ENCODE measurements around the gene FAM170B. TPM values are rescaled to one million over a fixed set of nuclear protein-coding genes. Genes with fewer than 3 reads are reported as not detected.

Gene FAM170B
- total RNA-seq, 2 donors from 2014 or later = not detected

GRCh38 chr10:49139028-49139845 is 5.4 kb upstream of the FAM170B start:
- peaks cover 2% of the 10 kb centered on the region for H3K36me3 Mint-ChIP-seq (ENCODE audit: low read depth)
- ATAC-seq = no peak
- H3K27ac Mint-ChIP-seq = no peak overlapping the region
- no peak for DNase-seq
- H3K9me3 ChIP-seq (ENCODE audit: control insufficient read depth, low read length, poor library complexity, severe bottlenecking) = no peaks in the 10 kb centered on the region
- H3K27me3 Mint-ChIP-seq = peaks cover 10% of the 10 kb centered on the region
- no peak overlapping the region for H3K4me3 Mint-ChIP-seq
- H3K4me1 Mint-ChIP-seq = peaks cover 7% of the 10 kb centered on the region

DNA sequence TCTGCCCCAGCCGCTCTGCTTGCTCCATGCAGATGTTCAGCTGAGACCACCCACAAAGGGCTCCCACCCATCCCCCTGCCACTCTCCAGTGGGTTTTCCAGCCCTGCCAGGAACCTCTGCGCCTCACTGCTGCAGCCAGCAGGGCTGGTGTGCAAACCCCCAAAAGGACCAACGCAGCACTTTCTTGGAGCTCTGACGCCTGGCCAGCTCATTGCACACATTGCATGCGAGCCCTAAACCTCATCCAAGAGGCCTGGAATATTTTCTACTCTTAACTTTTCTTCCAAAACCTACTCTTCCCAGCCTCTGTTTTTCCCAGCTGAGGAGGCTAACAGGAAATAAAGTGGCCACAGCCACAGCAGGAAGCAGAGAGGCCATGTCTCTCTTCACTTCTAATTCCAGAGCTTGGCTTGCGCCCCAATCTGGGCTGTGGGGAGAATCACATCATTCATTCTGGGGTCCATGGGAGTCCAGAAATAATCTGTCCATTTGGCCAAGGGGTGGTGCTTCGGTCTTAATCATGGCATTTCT is 4.6 kb upstream of the FAM170B start:
- peaks cover 2% of the 10 kb centered on the region for H3K36me3 Mint-ChIP-seq (ENCODE audit: low read depth)
- H3K4me3 Mint-ChIP-seq = no peak overlapping the region
- ATAC-seq = no peak
- no peak for DNase-seq
- peaks cover 15% of the 10 kb centered on the region for H3K27me3 Mint-ChIP-seq
- H3K4me1 Mint-ChIP-seq = peaks cover 7% of the 10 kb centered on the region
- H3K27ac Mint-ChIP-seq = no peak overlapping the region
- H3K9me3 ChIP-seq (ENCODE audit: control insufficient read depth, low read length, poor library complexity, severe bottlenecking) = no peaks in the 10 kb centered on the region

- no peaks in the 10 kb centered on the region for H3K9me3 ChIP-seq (ENCODE audit: control insufficient read depth, low read length, poor library complexity, severe bottlenecking)
- H3K36me3 Mint-ChIP-seq (ENCODE audit: low read depth) = peaks cover 2% of the 10 kb centered on the region
- peaks cover 7% of the 10 kb centered on the region for H3K4me1 Mint-ChIP-seq
- H3K4me3 Mint-ChIP-seq = no peak overlapping the region
- no peak for DNase-seq
- H3K27me3 Mint-ChIP-seq = peaks cover 15% of the 10 kb centered on the region
- no peak for ATAC-seq
- no peak overlapping the region for H3K27ac Mint-ChIP-seq
Measured at GRCh38 chr10:49136525-49136924, 2.7 kb upstream of the FAM170B start.

DNA sequence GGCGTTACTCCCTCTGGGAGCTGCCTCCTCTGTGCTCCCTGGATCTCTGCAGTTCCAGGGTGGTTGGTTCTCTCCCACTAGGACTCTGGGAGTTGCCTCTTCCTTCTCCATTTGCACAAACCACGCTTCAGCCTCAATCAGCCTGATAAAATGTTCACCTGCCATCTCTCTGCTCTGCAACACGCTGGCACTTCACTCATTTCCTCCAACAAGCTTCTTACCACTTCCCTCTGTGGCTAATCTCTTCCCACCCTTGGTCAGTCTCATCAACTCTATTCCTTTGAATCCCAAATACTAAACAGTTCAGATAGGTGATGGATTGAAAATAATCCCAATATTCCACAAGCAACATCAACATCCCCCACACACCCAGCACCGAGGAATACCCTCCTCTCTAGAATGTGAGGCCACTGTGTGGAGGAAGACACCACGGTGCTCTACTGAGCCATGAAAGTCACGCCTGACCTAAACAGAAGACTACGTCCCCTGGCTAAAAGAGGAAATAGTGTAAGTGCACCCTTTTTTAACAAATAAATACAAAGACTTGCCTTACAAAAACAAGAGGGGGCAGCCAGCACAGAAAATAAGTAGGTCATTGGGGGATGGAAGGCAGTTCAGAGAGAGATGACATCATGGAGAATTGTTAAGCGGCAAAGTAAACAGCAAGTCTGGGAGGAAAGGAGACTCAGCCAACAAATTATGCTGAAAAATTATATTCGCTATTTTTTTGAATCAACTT is 1.9 kb upstream of the FAM170B start:
- no peak overlapping the region for H3K27ac Mint-ChIP-seq
- H3K9me3 ChIP-seq (ENCODE audit: control insufficient read depth, low read length, poor library complexity, severe bottlenecking) = no peaks in the 10 kb centered on the region
- H3K27me3 Mint-ChIP-seq = peaks cover 14% of the 10 kb centered on the region
- peak overlapping the region; percentile 5 for H3K4me3 Mint-ChIP-seq
- H3K36me3 Mint-ChIP-seq (ENCODE audit: low read depth) = peaks cover 2% of the 10 kb centered on the region
- DNase-seq (no peak), ATAC-seq (peak; percentile 62)
- peaks cover 7% of the 10 kb centered on the region for H3K4me1 Mint-ChIP-seq

DNA sequence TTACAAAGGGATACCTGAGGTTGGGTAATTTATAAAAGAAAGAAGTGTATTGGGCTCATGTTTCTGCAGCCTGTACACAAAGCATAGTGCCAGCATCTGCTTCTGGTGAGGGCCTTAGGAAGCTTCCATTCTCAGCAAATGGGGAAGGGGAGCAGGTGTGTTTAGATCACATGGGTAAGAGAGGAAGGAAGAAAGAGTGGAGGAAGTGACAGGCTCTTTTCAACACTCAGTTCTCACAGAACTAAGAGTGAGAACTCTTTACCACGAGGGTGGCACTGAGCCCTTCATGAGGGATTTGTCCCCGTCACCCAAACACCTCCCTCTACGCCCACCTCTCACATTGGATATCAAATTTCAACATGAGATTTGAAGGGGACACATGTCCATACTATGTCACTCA is 506 bp upstream of the FAM170B start:
- Mint-ChIP-seq H3K36me3 (ENCODE audit: low read depth) (peaks cover 2% of the 10 kb centered on the region), H3K27me3 (peaks cover 11% of the 10 kb centered on the region), H3K4me3 (no peak overlapping the region), H3K27ac (no peak overlapping the region), H3K4me1 (peaks cover 7% of the 10 kb centered on the region)
- H3K9me3 ChIP-seq (ENCODE audit: control insufficient read depth, low read length, poor library complexity, severe bottlenecking) = no peaks in the 10 kb centered on the region
- DNase-seq = no peak
- no peak for ATAC-seq

DNA sequence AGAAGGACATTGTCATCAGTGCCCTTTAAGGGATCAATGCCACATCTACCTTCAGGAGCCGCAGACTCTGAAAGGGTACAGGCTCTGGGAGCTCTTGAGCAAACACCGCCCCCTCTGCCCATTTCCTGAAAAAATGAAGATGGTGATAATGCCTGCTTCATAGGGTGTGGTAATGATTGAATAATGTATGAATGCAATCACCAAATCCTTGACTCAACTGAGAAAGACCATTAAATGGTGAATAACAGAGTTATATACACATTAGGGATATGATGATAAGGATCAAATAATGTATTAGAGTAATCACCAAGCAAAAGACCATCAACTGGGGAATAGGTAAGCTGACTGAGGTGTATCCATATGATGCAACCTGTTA is 1.5 kb downstream of the FAM170B start:
- no peak overlapping the region for H3K4me3 Mint-ChIP-seq
- DNase-seq = no peak
- peaks cover 11% of the 10 kb centered on the region for H3K27me3 Mint-ChIP-seq
- no peaks in the 10 kb centered on the region for H3K9me3 ChIP-seq (ENCODE audit: control insufficient read depth, low read length, poor library complexity, severe bottlenecking)
- H3K4me1 Mint-ChIP-seq = peaks cover 7% of the 10 kb centered on the region
- ATAC-seq = no peak
- no peak overlapping the region for H3K27ac Mint-ChIP-seq
- peaks cover 1% of the 10 kb centered on the region for H3K36me3 Mint-ChIP-seq (ENCODE audit: low read depth)

DNA sequence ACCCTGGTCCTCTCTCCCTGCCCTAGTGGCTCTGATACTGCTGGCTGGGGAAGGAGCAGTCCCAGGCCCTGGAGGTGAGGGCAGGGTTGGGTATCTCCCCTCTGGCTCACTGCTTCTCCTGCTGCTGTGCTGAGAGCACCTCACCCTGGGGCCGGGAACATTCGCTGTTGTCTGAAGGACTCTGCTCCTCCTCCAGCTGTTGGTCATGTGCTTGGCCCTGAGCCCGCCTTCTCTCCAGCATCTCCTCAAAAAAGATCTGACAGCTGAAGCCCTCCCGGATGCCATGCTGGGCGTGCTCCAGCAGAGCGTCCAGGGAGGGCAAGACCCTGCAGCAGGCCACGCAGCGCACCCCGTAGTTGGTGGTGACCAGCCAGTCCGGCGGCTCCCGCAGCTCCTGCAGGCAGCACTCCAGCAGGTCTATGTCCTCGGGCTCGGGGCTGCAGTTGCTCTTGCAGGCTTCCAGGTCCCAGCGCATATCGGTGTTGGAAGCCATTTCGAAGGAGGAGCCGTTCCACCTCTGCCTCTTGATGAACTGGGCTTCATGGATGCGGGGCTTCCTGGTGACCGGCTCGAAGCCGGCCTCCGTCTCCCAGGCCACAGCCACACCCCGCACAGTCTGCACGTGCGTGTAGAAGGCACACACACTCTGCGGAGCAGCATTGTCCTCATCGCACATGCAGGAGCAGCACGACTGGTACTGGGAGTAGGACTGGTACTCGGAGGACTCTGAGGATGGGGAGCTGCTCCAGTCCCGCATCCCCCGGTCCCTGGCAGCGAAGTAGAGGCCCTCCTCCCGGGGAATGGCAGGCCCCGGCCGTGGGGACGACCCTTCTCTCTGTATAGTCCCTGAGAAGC is 2.1 kb downstream of the FAM170B start:
- no peak for DNase-seq
- Mint-ChIP-seq H3K4me1 (peaks cover 7% of the 10 kb centered on the region), H3K36me3 (ENCODE audit: low read depth) (no peaks in the 10 kb centered on the region), H3K27ac (no peak overlapping the region), H3K27me3 (peaks cover 11% of the 10 kb centered on the region), H3K4me3 (no peak overlapping the region)
- ATAC-seq = no peak
- no peaks in the 10 kb centered on the region for H3K9me3 ChIP-seq (ENCODE audit: control insufficient read depth, low read length, poor library complexity, severe bottlenecking)

GRCh38 chr10:49129376-49129775 is 4.4 kb downstream of the FAM170B start:
- Mint-ChIP-seq H3K4me1 (no peaks in the 10 kb centered on the region), H3K36me3 (ENCODE audit: low read depth) (no peaks in the 10 kb centered on the region), H3K27me3 (peaks cover 7% of the 10 kb centered on the region), H3K4me3 (no peak overlapping the region), H3K27ac (no peak overlapping the region)
- peaks cover 3% of the 10 kb centered on the region for H3K9me3 ChIP-seq (ENCODE audit: control insufficient read depth, low read length, poor library complexity, severe bottlenecking)
- DNase-seq (no peak), ATAC-seq (no peak)

- ATAC-seq (no peak), DNase-seq (no peak)
- no peak overlapping the region for H3K4me3 Mint-ChIP-seq
Measured at GRCh38 chr10:49128854-49129253, 5.0 kb downstream of the FAM170B start.

DNA sequence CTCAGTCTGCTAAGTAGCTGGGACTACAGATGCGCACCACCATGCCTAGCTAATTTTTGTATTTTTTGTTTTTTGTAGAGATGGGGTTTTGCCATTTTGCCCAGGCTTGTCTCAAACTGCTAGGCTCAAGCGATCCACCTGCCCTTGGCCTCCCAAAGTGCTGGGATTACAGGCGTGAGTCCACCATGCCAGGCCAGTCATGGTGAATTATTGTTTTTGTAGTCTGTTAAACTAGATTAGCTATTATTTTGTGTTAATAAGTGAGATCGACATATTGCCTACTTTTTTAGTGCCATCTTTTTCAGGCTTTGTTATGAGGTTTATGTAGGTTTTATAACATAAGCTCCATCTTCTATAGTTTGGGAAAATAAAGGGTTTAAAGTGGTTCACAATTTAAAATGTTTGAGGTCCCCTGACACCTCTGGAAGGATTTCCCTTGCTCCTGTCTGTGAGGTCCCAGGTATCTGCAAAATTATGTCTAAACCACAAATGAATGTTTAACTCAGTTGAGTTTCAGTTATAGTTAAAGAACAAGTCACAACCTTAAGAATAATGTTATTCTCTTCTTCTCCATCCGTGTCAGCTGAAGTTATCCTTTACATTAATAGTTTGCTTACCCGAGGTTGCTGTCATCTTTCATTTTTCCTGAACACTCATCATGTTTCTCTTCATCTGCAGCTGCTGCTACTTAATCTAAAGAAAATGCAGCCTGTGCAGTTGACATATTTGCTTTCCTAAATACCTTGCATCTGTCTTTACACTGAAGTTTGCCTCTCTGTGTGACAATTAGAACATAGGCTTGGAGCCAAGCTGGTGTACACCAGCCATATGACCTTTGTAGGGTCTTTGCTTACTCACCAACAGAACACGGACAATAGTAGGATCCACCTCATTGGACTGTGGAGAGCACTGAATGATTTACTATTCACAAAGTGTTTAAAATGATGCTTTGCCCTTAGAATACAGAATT is 9.6 kb downstream of the FAM170B start:
- Mint-ChIP-seq H3K4me3 (no peak overlapping the region), H3K27me3 (no peaks in the 10 kb centered on the region), H3K36me3 (ENCODE audit: low read depth) (no peaks in the 10 kb centered on the region), H3K27ac (no peak overlapping the region), H3K4me1 (no peaks in the 10 kb centered on the region)
- peaks cover 3% of the 10 kb centered on the region for H3K9me3 ChIP-seq (ENCODE audit: control insufficient read depth, low read length, poor library complexity, severe bottlenecking)
- DNase-seq = no peak
- ATAC-seq = no peak

More at GRCh38 chr10:49128854-49129253, 5.0 kb downstream of the FAM170B start:
- Mint-ChIP-seq H3K36me3 (ENCODE audit: low read depth) (no peaks in the 10 kb centered on the region), H3K4me1 (no peaks in the 10 kb centered on the region), H3K27me3 (peaks cover 2% of the 10 kb centered on the region), H3K27ac (no peak overlapping the region)
- peaks cover 3% of the 10 kb centered on the region for H3K9me3 ChIP-seq (ENCODE audit: control insufficient read depth, low read length, poor library complexity, severe bottlenecking)

DNA sequence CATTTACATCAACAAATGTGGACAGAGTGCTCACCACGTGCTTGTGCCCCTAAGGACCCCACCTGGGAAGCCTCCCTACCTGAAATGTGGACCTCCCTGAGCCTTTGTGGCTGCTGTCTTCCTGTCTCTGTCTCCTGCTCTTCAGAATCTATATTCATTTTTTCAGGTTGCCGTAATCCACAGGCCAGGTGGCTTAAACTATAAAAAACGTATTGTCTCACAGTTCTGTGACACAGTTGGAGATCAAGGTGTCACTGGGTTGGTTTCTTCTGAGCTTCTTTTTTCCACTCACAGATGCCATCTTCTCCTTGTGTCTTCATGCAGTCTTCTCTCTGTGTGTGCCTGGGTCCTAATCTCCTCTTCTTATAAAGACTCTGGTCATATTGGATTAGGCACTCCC is 12.9 kb downstream of the FAM170B start:
- ATAC-seq (no peak), DNase-seq (no peak)
- H3K27ac Mint-ChIP-seq = no peak overlapping the region
- H3K27me3 Mint-ChIP-seq = peaks cover 11% of the 10 kb centered on the region
- no peaks in the 10 kb centered on the region for H3K4me1 Mint-ChIP-seq
- H3K36me3 Mint-ChIP-seq (ENCODE audit: low read depth) = no peaks in the 10 kb centered on the region
- peaks cover 3% of the 10 kb centered on the region for H3K9me3 ChIP-seq (ENCODE audit: control insufficient read depth, low read length, poor library complexity, severe bottlenecking)
- no peak overlapping the region for H3K4me3 Mint-ChIP-seq

- DNase-seq = no peak
- peaks cover 13% of the 10 kb centered on the region for H3K27me3 Mint-ChIP-seq
Measured at GRCh38 chr10:49119746-49120145, 14.1 kb downstream of the FAM170B start.

More at GRCh38 chr10:49119746-49120145, 14.1 kb downstream of the FAM170B start:
- Mint-ChIP-seq H3K27ac (no peak overlapping the region), H3K4me1 (peaks cover under 1% of the 10 kb centered on the region), H3K36me3 (ENCODE audit: low read depth) (no peaks in the 10 kb centered on the region), H3K4me3 (no peak overlapping the region)
- peaks cover 2% of the 10 kb centered on the region for H3K9me3 ChIP-seq (ENCODE audit: control insufficient read depth, low read length, poor library complexity, severe bottlenecking)
- ATAC-seq = no peak
